ENCODE measurements around the gene LUC7L2.

Gene LUC7L2

DNA sequence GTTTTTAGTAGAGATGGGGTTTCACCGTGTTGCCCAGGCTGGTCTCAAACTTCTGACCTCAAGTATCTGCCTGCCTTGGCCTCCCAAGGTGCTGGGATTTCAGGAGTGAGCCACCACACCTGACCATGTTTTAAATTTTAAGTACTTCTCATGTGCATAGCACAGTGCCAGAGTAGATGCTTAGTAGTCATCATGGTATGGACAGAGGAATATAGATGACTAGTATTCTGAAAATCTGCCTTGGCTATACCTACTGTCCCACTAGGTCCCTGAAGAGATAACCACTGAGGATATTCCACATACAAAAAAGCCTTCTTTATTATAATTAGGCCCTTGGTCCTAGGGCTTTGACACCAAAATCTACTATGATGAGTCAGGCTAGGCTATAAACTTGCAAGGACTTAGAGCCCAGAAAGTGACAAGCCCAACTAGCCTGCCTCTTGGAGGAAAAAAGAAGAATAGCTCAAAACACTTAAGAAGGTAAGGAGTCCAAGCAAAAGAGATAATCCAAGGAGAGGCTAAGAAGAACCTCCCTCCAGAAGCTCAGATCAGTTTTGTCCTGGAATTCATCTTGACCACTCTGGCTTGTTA is 34.0 kb downstream of the LUC7L2 start:
- Histone ChIP-seq H3K36me3 (ENCODE audit: control insufficient read depth, insufficient read depth, low read length) (peaks cover 7% of the 10 kb centered on the region), H3K4me3 (replicated peaks; ENCODE audit: low read depth, low read length) (no peak overlapping the region), H3K27me3 (replicated peaks; ENCODE audit: control insufficient read depth, insufficient read depth, low read length) (no peaks in the 10 kb centered on the region)
- TF ChIP-seq, protein P1, sequence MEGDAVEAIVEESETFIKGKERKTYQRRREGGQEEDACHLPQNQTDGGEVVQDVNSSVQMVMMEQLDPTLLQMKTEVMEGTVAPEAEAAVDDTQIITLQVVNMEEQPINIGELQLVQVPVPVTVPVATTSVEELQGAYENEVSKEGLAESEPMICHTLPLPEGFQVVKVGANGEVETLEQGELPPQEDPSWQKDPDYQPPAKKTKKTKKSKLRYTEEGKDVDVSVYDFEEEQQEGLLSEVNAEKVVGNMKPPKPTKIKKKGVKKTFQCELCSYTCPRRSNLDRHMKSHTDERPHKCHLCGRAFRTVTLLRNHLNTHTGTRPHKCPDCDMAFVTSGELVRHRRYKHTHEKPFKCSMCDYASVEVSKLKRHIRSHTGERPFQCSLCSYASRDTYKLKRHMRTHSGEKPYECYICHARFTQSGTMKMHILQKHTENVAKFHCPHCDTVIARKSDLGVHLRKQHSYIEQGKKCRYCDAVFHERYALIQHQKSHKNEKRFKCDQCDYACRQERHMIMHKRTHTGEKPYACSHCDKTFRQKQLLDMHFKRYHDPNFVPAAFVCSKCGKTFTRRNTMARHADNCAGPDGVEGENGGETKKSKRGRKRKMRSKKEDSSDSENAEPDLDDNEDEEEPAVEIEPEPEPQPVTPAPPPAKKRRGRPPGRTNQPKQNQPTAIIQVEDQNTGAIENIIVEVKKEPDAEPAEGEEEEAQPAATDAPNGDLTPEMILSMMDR (IDR thresholded peaks at IDR 0.05; ENCODE audit: insufficient read depth, low read length, poor library complexity, severe bottlenecking) = no peak
- DNase-seq (ENCODE audit: extremely low read depth, insufficient read length) = no peak

DNA sequence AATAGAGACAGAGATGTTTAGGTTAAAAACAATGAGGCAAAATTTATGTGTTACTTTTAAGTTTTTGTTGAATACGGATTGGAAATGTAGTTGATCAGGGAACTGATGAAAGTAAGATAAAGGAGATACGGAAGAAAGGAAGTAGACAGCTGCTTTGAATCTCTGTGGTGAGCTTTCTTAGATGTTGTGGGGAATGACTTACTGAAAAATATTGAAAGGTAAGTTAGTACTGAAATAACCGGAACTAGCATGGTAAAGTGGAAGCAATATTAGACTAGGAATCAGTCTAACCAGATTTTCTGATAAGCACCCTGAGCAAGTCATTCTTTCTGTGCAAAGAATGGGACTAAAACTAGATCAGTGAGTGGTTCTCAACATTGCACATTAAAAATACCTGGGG is 34.8 kb downstream of the LUC7L2 start:
- no peak for DNase-seq (ENCODE audit: extremely low read depth, insufficient read length)
- TF ChIP-seq, protein P1 (IDR thresholded peaks at IDR 0.05; ENCODE audit: insufficient read depth, low read length, poor library complexity, severe bottlenecking) = no peak
- peaks cover 7% of the 10 kb centered on the region for H3K36me3 ChIP-seq (ENCODE audit: control insufficient read depth, insufficient read depth, low read length)
- H3K27me3 ChIP-seq (replicated peaks; ENCODE audit: control insufficient read depth, insufficient read depth, low read length) = no peaks in the 10 kb centered on the region
- no peak overlapping the region for H3K4me3 ChIP-seq (replicated peaks; ENCODE audit: low read depth, low read length)

DNA sequence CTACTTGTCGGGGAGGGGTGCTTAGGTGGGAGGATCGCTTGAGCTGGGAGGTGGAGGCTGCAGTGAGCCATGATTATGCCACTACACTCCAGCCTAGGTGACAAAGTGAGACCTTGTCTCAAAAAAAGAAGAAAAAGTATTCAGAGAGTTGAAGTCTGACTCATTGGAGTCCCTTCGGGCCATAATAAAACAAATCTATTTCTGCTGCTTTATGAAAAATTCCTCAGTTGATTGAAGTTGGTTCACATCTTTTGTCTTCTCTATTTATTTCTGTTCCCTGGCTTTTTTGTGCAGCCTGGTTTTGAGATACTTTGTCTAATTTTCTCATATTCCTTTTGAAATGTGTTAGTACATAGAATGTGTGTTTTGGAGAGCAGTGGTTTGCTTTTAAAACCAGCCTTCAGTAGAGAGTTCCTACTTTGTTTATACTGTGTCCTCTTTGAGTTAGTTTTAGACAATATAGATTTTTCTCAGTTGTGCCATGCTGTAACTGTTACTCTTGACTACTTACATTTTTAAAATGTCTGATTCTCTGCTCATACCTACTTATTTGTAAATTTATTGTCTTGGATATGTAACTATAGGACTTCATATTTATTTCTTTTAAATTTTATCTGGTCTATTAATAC is 36.7 kb downstream of the LUC7L2 start:
- no peaks in the 10 kb centered on the region for H3K27me3 ChIP-seq (replicated peaks; ENCODE audit: control insufficient read depth, insufficient read depth, low read length)
- DNase-seq (ENCODE audit: extremely low read depth, insufficient read length) = no peak
- no peak overlapping the region for H3K4me3 ChIP-seq (replicated peaks; ENCODE audit: low read depth, low read length)
- peaks cover 8% of the 10 kb centered on the region for H3K36me3 ChIP-seq (ENCODE audit: control insufficient read depth, insufficient read depth, low read length)
- TF ChIP-seq, protein P1 (IDR thresholded peaks at IDR 0.05; ENCODE audit: insufficient read depth, low read length, poor library complexity, severe bottlenecking) = no peak

DNA sequence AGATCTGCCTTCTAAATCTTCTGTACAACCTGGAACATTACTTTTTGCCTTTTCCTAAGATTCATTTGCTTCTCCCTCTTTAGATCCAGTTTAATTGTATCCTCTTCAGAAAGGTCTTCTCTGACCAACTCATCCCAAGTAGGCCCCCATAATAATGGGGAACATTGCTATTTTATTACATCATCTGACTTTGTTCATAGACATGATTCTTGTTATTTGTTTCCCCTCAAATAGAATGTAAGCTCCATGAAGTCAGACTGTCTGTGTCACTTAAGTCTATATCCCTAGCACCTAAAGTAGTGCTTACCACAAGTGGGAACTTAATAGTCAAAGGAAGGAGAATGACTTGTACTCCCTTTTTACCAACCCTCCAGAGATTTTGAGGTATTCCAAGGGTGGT is 37.5 kb downstream of the LUC7L2 start:
- Histone ChIP-seq H3K27me3 (replicated peaks; ENCODE audit: control insufficient read depth, insufficient read depth, low read length) (no peaks in the 10 kb centered on the region), H3K4me3 (replicated peaks; ENCODE audit: low read depth, low read length) (no peak overlapping the region), H3K36me3 (ENCODE audit: control insufficient read depth, insufficient read depth, low read length) (peaks cover 12% of the 10 kb centered on the region)
- TF ChIP-seq, protein P1 (IDR thresholded peaks at IDR 0.05; ENCODE audit: insufficient read depth, low read length, poor library complexity, severe bottlenecking) = no peak
- DNase-seq (ENCODE audit: extremely low read depth, insufficient read length) = no peak

DNA sequence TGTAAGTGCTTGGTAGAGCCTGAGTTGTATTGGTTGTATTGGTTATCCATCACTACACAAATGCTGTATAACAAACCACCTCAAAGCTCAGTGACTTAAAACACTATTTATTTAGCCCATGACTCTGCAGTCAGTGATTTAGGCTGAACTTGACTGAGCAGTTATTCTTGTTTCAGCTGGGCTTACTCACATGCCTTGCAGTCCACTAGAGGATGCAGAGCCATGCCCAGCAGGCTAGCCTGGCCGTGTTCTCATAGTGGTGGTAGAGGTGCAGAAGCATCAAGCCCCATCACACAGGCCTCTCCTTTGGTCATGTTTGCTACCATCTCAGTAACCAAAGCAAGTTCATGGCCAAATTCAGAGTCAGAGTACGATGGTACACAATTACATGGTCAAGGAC is 43.9 kb downstream of the LUC7L2 start:
- no peak overlapping the region for H3K4me3 ChIP-seq (replicated peaks; ENCODE audit: low read depth, low read length)
- peaks cover 16% of the 10 kb centered on the region for H3K36me3 ChIP-seq (ENCODE audit: control insufficient read depth, insufficient read depth, low read length)
- no peak for DNase-seq (ENCODE audit: extremely low read depth, insufficient read length)
- H3K27me3 ChIP-seq (replicated peaks; ENCODE audit: control insufficient read depth, insufficient read depth, low read length) = no peaks in the 10 kb centered on the region
- TF ChIP-seq, protein P1 (IDR thresholded peaks at IDR 0.05; ENCODE audit: insufficient read depth, low read length, poor library complexity, severe bottlenecking) = no peak
